K562 (cell line): ENCODE data around the gene CXCL17. TPM values are rescaled to one million over a fixed set of nuclear protein-coding genes. Genes with fewer than 3 reads are reported as not detected.

Experiments used
- ATF1 ChIP-seq, 2 experiments: fragments of 450-650 bp in 1 of 2; IDR thresholded peaks; 2 replicates each; pipeline ENCODE4 v1.6.1; 2016; ENCODE audit warnings: missing compliant biosample characterization in 1 of 2, missing genetic modification characterization in 1 of 2
- ATF3 ChIP-seq, 2 experiments: fragments of 450-650 bp in 1 of 2; sonication (generic) in 1 of 2; formaldehyde crosslinking in 1 of 2; IDR thresholded peaks in 1 of 2; conservative IDR thresholded peaks in 1 of 2; 2 replicates each; pipeline versions ENCODE4 v1.6.1 to v1.8.1; 2016 to 2023; ENCODE audit warnings: mild to moderate bottlenecking in 2 of 2, moderate library complexity in 2 of 2, inconsistent platforms in 1 of 2, missing genetic modification reagents in 1 of 2
- CCNT2 ChIP-seq: IDR thresholded peaks from 2 replicates; pipeline ENCODE4 v1.6.1; 2011; ENCODE audit warnings: borderline replicate concordance, low read depth, mild to moderate bottlenecking, moderate library complexity, mixed read lengths, low read length; ENCODE audit not compliant: insufficient read length; ENCODE audit errors: extremely low read depth
- CEBPG ChIP-seq, 3 experiments: fragments of 200-800 bp in 1 of 3; sonication (Bioruptor generic) in 1 of 3; sonication (generic) in 1 of 3; formaldehyde crosslinking in 1 of 3; IDR thresholded peaks in 2 of 3; conservative IDR thresholded peaks in 1 of 3; 2 replicates each; pipeline versions ENCODE4 v1.6.1 to v1.8.0; 2016 to 2022; ENCODE audit warnings: missing compliant biosample characterization in 2 of 3, missing genetic modification characterization in 2 of 3, mild to moderate bottlenecking in 1 of 3, missing genetic modification reagents in 1 of 3
- CTCFL ChIP-seq: IDR thresholded peaks from 2 replicates; pipeline ENCODE4 v1.6.1; 2011; ENCODE audit warnings: borderline replicate concordance, low read depth, mild to moderate bottlenecking, moderate library complexity, low read length; ENCODE audit not compliant: insufficient read depth, poor library complexity, severe bottlenecking
- CXXC5 ChIP-seq: fragments of 250-450 bp; sonication (Bioruptor Pico); IDR thresholded peaks from 2 replicates; pipeline ENCODE4 v1.8.0; 2022; ENCODE audit warnings: inconsistent platforms, mild to moderate bottlenecking, moderate library complexity
- GABPB1 ChIP-seq: sonication (generic); formaldehyde crosslinking; IDR thresholded peaks from 2 replicates; pipeline ENCODE4 v1.8.0; 2022; ENCODE audit warnings: mild to moderate bottlenecking, missing genetic modification reagents
- NRF1 ChIP-seq, 2 experiments: fragments of 450-650 bp; IDR thresholded peaks in 1 of 2; conservative IDR thresholded peaks in 1 of 2; 2 replicates each; pipeline ENCODE4 v1.6.1; 2014; ENCODE audit warnings: mild to moderate bottlenecking in 2 of 2
- RFX7 ChIP-seq: fragments of 250-450 bp; sonication (Bioruptor Pico); IDR thresholded peaks from 2 replicates; pipeline ENCODE4 v1.5.1; 2021; ENCODE audit warnings: mild to moderate bottlenecking
- SIX5 ChIP-seq, 2 experiments: IDR thresholded peaks; 2 replicates each; pipeline ENCODE4 v1.6.1; 2011; ENCODE audit warnings: low read length in 2 of 2, borderline replicate concordance in 1 of 2, low read depth in 1 of 2, mild to moderate bottlenecking in 1 of 2, moderate library complexity in 1 of 2; ENCODE audit not compliant: insufficient read depth in 1 of 2
- SRSF9 ChIP-seq: fragments of 200-400 bp; formaldehyde crosslinking; IDR thresholded peaks from 2 replicates; pipeline ENCODE4 v1.6.1; 2017; ENCODE audit warnings: low read depth, low read length, borderline replicate concordance
- STAT5B ChIP-seq: fragments of 250-450 bp; sonication (Bioruptor Pico); IDR thresholded peaks from 2 replicates; pipeline ENCODE4 v1.8.0; 2021; ENCODE audit warnings: mild to moderate bottlenecking, inconsistent platforms
- XRCC5 ChIP-seq: fragments of 200-400 bp; formaldehyde crosslinking; IDR thresholded peaks from 2 replicates; pipeline ENCODE4 v1.6.1; 2017; ENCODE audit warnings: low read depth, mild to moderate bottlenecking, low read length
- ZNF124 ChIP-seq: sonication (generic); formaldehyde crosslinking; IDR thresholded peaks from 2 replicates; pipeline ENCODE4 v1.8.1; 2022; ENCODE audit warnings: missing genetic modification reagents
- ZNF696 ChIP-seq: fragments of 250-450 bp; sonication (Bioruptor Pico); conservative IDR thresholded peaks from 2 replicates; pipeline ENCODE4 v1.4.0; 2020; ENCODE audit warnings: mild to moderate bottlenecking, moderate library complexity
- polyA plus RNA-seq, 8 experiments: library from polyadenylated mRNA; depleted of rRNA in 4 of 8; stranded (reverse) in 5 of 8; unstranded in 3 of 8; fragments of >200 nt; fragmentation: Nextera tagmentation in 2 of 8; fragmentation: Illumina TruSeq in 1 of 8; extraction: Ambion mirVana in 2 of 8; extraction: Trizol in 1 of 8; gene quantifications; 2 replicates each; pipeline versions ENCODE4 v1.2.1 to v1.2.3, GENCODE V29; 2011 to 2014; ENCODE audit warnings: inconsistent platforms in 1 of 8, missing spikeins in 1 of 8
- total RNA-seq, 7 experiments: library from RNA; depleted of rRNA in 6 of 7; stranded (reverse); fragments of >200 nt in 6 of 7; fragmentation: Illumina TruSeq in 2 of 7; extraction: Trizol in 2 of 7; gene quantifications; 2 replicates each; pipeline versions ENCODE4 v1.2.1 to v1.2.3, GENCODE V29; 2011 to 2021; ENCODE audit warnings: low replicate concordance in 1 of 7
- TF ChIP-seq, protein P1 (sequence below): fragments of 200-800 bp; sonication (Bioruptor generic); IDR thresholded peaks from 2 replicates; pipeline ENCODE4 v1.6.1; 2016; ENCODE audit warnings: missing genetic modification characterization, missing compliant biosample characterization

CXCL17 gene
- total and polyA plus RNA-seq, 9 of the 15 experiments (the other 6 are each of a cell fraction or from before 2014, with no cell fraction given) = 0.10 to 0.15 TPM; not detected in 7

GRCh38 chr19:42401365-42402303 is 41.1 kb downstream of the CXCL17 start (continued):
- TF ChIP-seq, protein P1, sequence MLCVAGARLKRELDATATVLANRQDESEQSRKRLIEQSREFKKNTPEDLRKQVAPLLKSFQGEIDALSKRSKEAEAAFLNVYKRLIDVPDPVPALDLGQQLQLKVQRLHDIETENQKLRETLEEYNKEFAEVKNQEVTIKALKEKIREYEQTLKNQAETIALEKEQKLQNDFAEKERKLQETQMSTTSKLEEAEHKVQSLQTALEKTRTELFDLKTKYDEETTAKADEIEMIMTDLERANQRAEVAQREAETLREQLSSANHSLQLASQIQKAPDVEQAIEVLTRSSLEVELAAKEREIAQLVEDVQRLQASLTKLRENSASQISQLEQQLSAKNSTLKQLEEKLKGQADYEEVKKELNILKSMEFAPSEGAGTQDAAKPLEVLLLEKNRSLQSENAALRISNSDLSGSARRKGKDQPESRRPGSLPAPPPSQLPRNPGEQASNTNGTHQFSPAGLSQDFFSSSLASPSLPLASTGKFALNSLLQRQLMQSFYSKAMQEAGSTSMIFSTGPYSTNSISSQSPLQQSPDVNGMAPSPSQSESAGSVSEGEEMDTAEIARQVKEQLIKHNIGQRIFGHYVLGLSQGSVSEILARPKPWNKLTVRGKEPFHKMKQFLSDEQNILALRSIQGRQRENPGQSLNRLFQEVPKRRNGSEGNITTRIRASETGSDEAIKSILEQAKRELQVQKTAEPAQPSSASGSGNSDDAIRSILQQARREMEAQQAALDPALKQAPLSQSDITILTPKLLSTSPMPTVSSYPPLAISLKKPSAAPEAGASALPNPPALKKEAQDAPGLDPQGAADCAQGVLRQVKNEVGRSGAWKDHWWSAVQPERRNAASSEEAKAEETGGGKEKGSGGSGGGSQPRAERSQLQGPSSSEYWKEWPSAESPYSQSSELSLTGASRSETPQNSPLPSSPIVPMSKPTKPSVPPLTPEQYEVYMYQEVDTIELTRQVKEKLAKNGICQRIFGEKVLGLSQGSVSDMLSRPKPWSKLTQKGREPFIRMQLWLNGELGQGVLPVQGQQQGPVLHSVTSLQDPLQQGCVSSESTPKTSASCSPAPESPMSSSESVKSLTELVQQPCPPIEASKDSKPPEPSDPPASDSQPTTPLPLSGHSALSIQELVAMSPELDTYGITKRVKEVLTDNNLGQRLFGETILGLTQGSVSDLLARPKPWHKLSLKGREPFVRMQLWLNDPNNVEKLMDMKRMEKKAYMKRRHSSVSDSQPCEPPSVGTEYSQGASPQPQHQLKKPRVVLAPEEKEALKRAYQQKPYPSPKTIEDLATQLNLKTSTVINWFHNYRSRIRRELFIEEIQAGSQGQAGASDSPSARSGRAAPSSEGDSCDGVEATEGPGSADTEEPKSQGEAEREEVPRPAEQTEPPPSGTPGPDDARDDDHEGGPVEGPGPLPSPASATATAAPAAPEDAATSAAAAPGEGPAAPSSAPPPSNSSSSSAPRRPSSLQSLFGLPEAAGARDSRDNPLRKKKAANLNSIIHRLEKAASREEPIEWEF = no peak
- TF ChIP-seq CTCFL (peak; percentile 46), STAT5B (no peak), XRCC5 (no peak), SRSF9 (no peak), ZNF696 (CRISPR knock-in tag) (no peak), CCNT2 (peak; percentile 31), CXXC5 (CRISPR knock-in tag) (peak; percentile 28; the same call in 1 of the 2 replicates), ATF3 (IDR thresholded peaks at IDR 0.05) (no peak), ATF3 (CRISPR knock-in tag; conservative IDR thresholded peaks at IDR 0.05) (no peak), RFX7 (CRISPR knock-in tag) (no peak), CEBPG (CRISPR knock-in tag; IDR thresholded peaks at IDR 0.05) (no peak), CEBPG (tag; conservative IDR thresholded peaks at IDR 0.05 in 1 of 2, IDR thresholded peaks at IDR 0.05 in 1 of 2) (no peak), ATF1 (CRISPR knock-in tag; IDR thresholded peaks at IDR 0.05) (no peak), ATF1 (tag; IDR thresholded peaks at IDR 0.05) (no peak), ZNF124 (CRISPR knock-in tag) (no peak), NRF1 (conservative IDR thresholded peaks at IDR 0.05 in 1 of 2, IDR thresholded peaks at IDR 0.05 in 1 of 2) (peak; percentile 84 to 87), SIX5 (IDR thresholded peaks at IDR 0.05; ENCODE audit: borderline replicate concordance in 1 of 2, insufficient read depth in 1 of 2, low read depth in 1 of 2, low read length in 2 of 2) (no peak), GABPB1 (CRISPR knock-in tag) (no peak)
